ENCODE measurements around the gene CDK19. TPM values are rescaled to one million over a fixed set of nuclear protein-coding genes. Genes with fewer than 3 reads are reported as not detected.

CDK19 gene
- total RNA-seq, 4 donors from 2014 or later = 17.0 to 19.1 (median 18.7) TPM

DNA sequence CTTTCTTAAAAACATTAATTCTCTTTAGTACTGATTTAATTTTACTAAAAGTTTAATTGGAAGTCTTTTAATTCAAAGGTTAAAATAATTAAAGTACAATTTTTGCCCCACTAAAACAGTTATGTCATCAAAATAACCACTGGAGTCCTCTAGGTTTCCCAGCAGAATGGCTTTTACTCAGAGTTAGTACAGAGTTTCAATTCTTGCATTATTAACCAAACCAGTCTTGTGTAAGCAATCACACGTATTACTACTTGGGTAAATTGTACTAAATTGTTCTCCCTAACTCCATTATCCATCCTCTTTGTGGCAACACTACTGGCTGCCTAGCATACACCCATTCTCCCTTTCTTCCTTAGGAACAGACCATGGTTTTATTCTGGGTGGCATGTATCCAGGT is 36.9 kb downstream of the CDK19 start:
- H3K4me3 ChIP-seq (ENCODE audit: low read depth, poor library complexity, severe bottlenecking) = no peak overlapping the region
- intact Hi-C loops (cut with DNase I; ENCODE audit: low total_unique reads) = no loop called here
- TF ChIP-seq POLR2A (IDR thresholded peaks at IDR 0.05) (no peak), CTCF (IDR thresholded peaks at IDR 0.05) (no peak)
- DNase-seq (ENCODE audit: low spot score in 2 of 2) = no peak
- WGBS, 2 donors = 80 to 89% methylated on average over 1 of the region's 1 CpG

- intact Hi-C loops (cut with DNase I; ENCODE audit: low total_unique reads) = no loop called here
- 97 to 99% methylated on average over 2 of the region's 2 CpGs for WGBS, 2 donors
- TF ChIP-seq POLR2A (IDR thresholded peaks at IDR 0.05) (no peak), CTCF (IDR thresholded peaks at IDR 0.05) (no peak)
- DNase-seq (ENCODE audit: low spot score in 2 of 2) = no peak
- H3K4me3 ChIP-seq (ENCODE audit: low read depth, poor library complexity, severe bottlenecking) = no peak overlapping the region
Observed at GRCh38 chr6:110777636-110778035, 37.6 kb downstream of the CDK19 start.

DNA sequence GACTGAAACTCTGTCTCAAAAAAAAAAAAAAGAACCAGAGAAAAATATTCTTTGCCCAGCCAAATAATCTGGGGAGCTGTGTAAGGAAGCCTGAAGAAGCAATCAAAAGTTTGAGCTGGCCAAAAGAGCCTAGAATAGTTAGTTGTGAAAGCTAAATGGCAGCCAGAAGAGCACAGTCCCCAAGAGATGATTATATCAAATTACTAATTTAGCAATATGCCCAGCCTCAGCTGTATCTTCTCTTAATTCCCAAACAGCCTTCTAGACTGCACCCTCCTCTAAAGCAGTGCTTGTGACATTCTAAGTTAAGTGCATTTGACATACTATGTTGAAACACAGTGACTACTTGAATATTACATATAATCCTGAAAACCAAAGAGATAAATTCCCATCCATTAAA is 38.9 kb downstream of the CDK19 start:
- no peak for DNase-seq (ENCODE audit: low spot score in 2 of 2)
- intact Hi-C loops (cut with DNase I; ENCODE audit: low total_unique reads) = no loop called here
- no peak overlapping the region for H3K4me3 ChIP-seq (ENCODE audit: low read depth, poor library complexity, severe bottlenecking)
- TF ChIP-seq POLR2A (IDR thresholded peaks at IDR 0.05) (no peak), CTCF (IDR thresholded peaks at IDR 0.05) (no peak)

DNA sequence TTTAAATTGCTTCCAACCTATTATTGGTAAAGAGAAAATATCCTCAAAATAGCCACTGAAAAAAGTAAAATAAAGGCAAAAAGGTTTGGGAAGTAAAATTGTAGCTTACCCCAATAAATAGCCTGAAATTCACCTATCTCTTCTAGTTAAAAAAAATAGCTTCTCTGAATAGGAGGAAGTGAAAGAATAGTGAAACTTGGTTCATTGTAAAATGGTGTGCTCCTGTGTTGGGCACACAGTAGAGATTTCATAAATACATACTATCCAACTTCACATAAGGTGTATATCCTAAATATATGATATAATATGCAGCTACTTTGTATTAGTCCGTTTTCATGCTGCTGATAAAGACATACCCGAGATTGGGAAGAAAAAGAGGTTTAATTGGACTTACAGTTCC is 45.3 kb downstream of the CDK19 start:
- WGBS, 2 donors = 89 to 91% methylated on average over 2 of the region's 2 CpGs
- TF ChIP-seq POLR2A (IDR thresholded peaks at IDR 0.05) (no peak), CTCF (IDR thresholded peaks at IDR 0.05) (no peak)
- H3K4me3 ChIP-seq (ENCODE audit: low read depth, poor library complexity, severe bottlenecking) = no peak overlapping the region
- no peak for DNase-seq (ENCODE audit: low spot score in 2 of 2)
- intact Hi-C loops (cut with DNase I; ENCODE audit: low total_unique reads) = no loop called here

DNA sequence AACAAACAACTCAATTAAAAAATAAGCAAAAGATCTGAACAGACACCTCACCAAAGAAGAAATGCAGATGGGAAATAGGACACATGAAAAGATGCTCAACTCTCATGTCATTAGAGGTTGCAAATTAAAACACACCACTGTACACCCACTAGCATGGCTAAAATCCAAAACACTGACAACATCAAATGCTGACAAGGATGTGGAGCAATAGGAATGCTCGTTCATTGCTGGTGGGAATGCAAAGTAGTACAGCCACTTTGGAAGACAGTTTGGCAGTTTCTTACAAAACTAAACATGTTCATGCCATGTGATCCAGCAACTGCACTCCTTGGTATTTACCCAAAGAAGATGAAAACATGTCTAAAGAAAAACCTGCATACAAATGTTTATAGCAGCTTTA is 47.2 kb downstream of the CDK19 start:
- intact Hi-C loops (cut with DNase I; ENCODE audit: low total_unique reads) = no loop called here
- TF ChIP-seq POLR2A (IDR thresholded peaks at IDR 0.05) = no peak
- TF ChIP-seq CTCF (IDR thresholded peaks at IDR 0.05) = no peak
- no peak overlapping the region for H3K4me3 ChIP-seq (ENCODE audit: low read depth, poor library complexity, severe bottlenecking)
- 67 to 72% methylated on average over 1 of the region's 1 CpG for WGBS, 2 donors
- no peak for DNase-seq (ENCODE audit: low spot score in 2 of 2)

- WGBS, 2 donors = 85 to 86% methylated on average over 3 of the region's 3 CpGs
- no peak for TF ChIP-seq POLR2A (IDR thresholded peaks at IDR 0.05)
- no peak for TF ChIP-seq CTCF (IDR thresholded peaks at IDR 0.05)
Observed at GRCh38 chr6:110761371-110761770, 53.9 kb downstream of the CDK19 start.

More at GRCh38 chr6:110761371-110761770, 53.9 kb downstream of the CDK19 start:
- intact Hi-C loops (cut with DNase I; ENCODE audit: low total_unique reads) = no loop called here
- DNase-seq (ENCODE audit: low spot score in 2 of 2) = no peak
- no peak overlapping the region for H3K4me3 ChIP-seq (ENCODE audit: low read depth, poor library complexity, severe bottlenecking)
